HepG2 (cell line): Measurements from ENCODE around the gene MAPK13. TPM values are rescaled to one million over a fixed set of nuclear protein-coding genes. Genes with fewer than 3 reads are reported as not detected.

Source experiments
- ATAC-seq: fragments of 200-7000 bp; cut with Tn5 transposase; 3 replicates; pipeline ENCODE4 v1.9.1; 2020; ENCODE audit warnings: mild to moderate bottlenecking, moderate library complexity
- BruUV-seq: library from RNA; stranded (reverse); fragments of 400-500 nt; replicated peaks from 2 replicates; lab custom pipeline; 2021; lab: Mats Ljungman, UMichigan
- CTCF ChIA-PET: fragments of 300-600 bp; formaldehyde crosslinking; extraction: SDS; loops from one replicate; lab custom pipeline; 2021; ENCODE audit warnings: low total read pairs, inconsistent platforms, low intra/inter-chr PET ratio; lab: Yijun Ruan, JAX
- POLR2A ChIA-PET: fragments of 350-600 bp; sonication (Branson Sonifier 250); formaldehyde crosslinking; loops from one replicate; lab custom pipeline; 2020; ENCODE audit warnings: antibody characterized with exemption, inconsistent platforms; lab: Yijun Ruan, JAX
- DNase-seq: peaks from one replicate; pipeline ENCODE4 v3.0.0-alpha.2; 2015; ENCODE audit warnings: low spot score
- FAIRE-seq: peaks from 3 replicates; lab custom pipeline; 2011; peaks lifted over from hg19 to GRCh38; lab: Jason Lieb, UNC
- H2AFZ ChIP-seq: one replicate; pipeline ENCODE4 v1.6.1; 2011; ENCODE audit warnings: low read length, inconsistent platforms
- H3K27ac ChIP-seq: fragments of 300-600 bp; 3 replicates; pipeline ENCODE4 v1.8.0; 2011; ENCODE audit warnings: mixed run types, mild to moderate bottlenecking, mixed read lengths, low read length, inconsistent platforms; ENCODE audit not compliant: insufficient read depth; ENCODE audit errors: extremely low read length
- H3K27me3 ChIP-seq, 2 experiments: fragments of 200-600 bp in 1 of 2; 2 replicates in 1 of 2; 3 replicates in 1 of 2; pipeline versions ENCODE4 v1.6.0 to v1.8.0; 2011; ENCODE audit warnings: low read length in 2 of 2, mild to moderate bottlenecking in 2 of 2, moderate library complexity in 2 of 2, inconsistent platforms in 1 of 2; ENCODE audit not compliant: insufficient read depth in 2 of 2, control insufficient read depth in 1 of 2
- H3K36me3 ChIP-seq, 2 experiments: fragments of 200-600 bp in 1 of 2; replicated peaks in 1 of 2; 2 replicates in 1 of 2; 3 replicates in 1 of 2; pipeline versions ENCODE4 v1.5.1 to v1.8.0; 2011; ENCODE audit warnings: low read length in 2 of 2, inconsistent platforms in 1 of 2; ENCODE audit not compliant: insufficient read depth in 2 of 2, control insufficient read depth in 1 of 2
- H3K4me1 ChIP-seq: 2 replicates; pipeline ENCODE4 v1.5.1; 2012; ENCODE audit warnings: low read length, inconsistent platforms; ENCODE audit not compliant: insufficient read depth
- H3K4me2 ChIP-seq: 2 replicates; pipeline ENCODE4 v1.6.0; 2011; ENCODE audit warnings: low read depth, low read length, inconsistent platforms
- H3K4me3 ChIP-seq, 3 experiments: fragments of 200-600 bp in 1 of 3; sonication (generic), shearing (Covaris generic) in 1 of 3; replicated peaks in 1 of 3; 2 replicates each; pipeline ENCODE4 v1.5.1; 2011 to 2016; ENCODE audit warnings: low read length in 3 of 3, inconsistent platforms in 2 of 3, low read depth in 2 of 3, mild to moderate bottlenecking in 2 of 3, control low read depth in 1 of 3, mixed read lengths in 1 of 3; ENCODE audit not compliant: insufficient read depth in 1 of 3
- H3K79me2 ChIP-seq: one replicate; pipeline ENCODE4 v1.6.1; 2011; ENCODE audit warnings: low read length, inconsistent platforms; ENCODE audit not compliant: insufficient read depth
- H3K9ac ChIP-seq: 2 replicates; pipeline ENCODE4 v1.6.0; 2011; ENCODE audit warnings: mild to moderate bottlenecking, low read depth, low read length, inconsistent platforms; ENCODE audit not compliant: insufficient read depth
- H3K9me3 ChIP-seq: 2 replicates; pipeline ENCODE4 v1.5.1; 2012; ENCODE audit warnings: mild to moderate bottlenecking, low read length
- H4K20me1 ChIP-seq: 2 replicates; pipeline ENCODE4 v1.6.0; 2011; ENCODE audit warnings: inconsistent platforms, mild to moderate bottlenecking, low read length, moderate library complexity; ENCODE audit not compliant: insufficient read depth
- ARNTL ChIP-seq: sonication (generic); formaldehyde crosslinking; IDR thresholded peaks from 2 replicates; pipeline ENCODE4 v1.4.0; 2020; ENCODE audit warnings: mild to moderate bottlenecking, missing genetic modification reagents
- EZH2 ChIP-seq: conservative IDR thresholded peaks from 2 replicates; pipeline ENCODE4 v1.6.1; 2012; ENCODE audit warnings: mild to moderate bottlenecking, low read depth, low read length, moderate library complexity
- KLF9 ChIP-seq: IDR thresholded peaks from 2 replicates; pipeline ENCODE4 v1.6.1; 2016; ENCODE audit warnings: low read depth
- MXD1 ChIP-seq: sonication (generic); formaldehyde crosslinking; IDR thresholded peaks from 2 replicates; pipeline ENCODE4 v1.4.0; 2020; ENCODE audit warnings: mild to moderate bottlenecking, missing genetic modification reagents
- NR0B2 ChIP-seq: sonication (generic); formaldehyde crosslinking; IDR thresholded peaks from 2 replicates; pipeline ENCODE4 v1.4.0; 2020; ENCODE audit warnings: mild to moderate bottlenecking, missing genetic modification reagents
- SATB2 ChIP-seq: sonication (generic); formaldehyde crosslinking; IDR thresholded peaks from 2 replicates; pipeline ENCODE4 v1.5.0; 2020; ENCODE audit warnings: missing genetic modification reagents
- SRY ChIP-seq: sonication (generic); formaldehyde crosslinking; IDR thresholded peaks from 2 replicates; pipeline ENCODE4 v1.8.0; 2022; ENCODE audit warnings: mild to moderate bottlenecking, missing genetic modification reagents
- TCF7L2 ChIP-seq: IDR thresholded peaks from 2 replicates; pipeline ENCODE4 v1.6.1; 2011; ENCODE audit warnings: mild to moderate bottlenecking, low read depth, low read length, moderate library complexity
- ZNF431 ChIP-seq: sonication (generic); formaldehyde crosslinking; IDR thresholded peaks from 2 replicates; pipeline ENCODE4 v1.9.0; 2022; ENCODE audit warnings: missing genetic modification reagents, low read depth, mild to moderate bottlenecking, borderline replicate concordance
- ZNF616 ChIP-seq: sonication (generic); formaldehyde crosslinking; IDR thresholded peaks from 2 replicates; pipeline ENCODE4 v1.5.0; 2020; ENCODE audit warnings: low read depth, mild to moderate bottlenecking, missing genetic modification reagents
- ZNF672 ChIP-seq: sonication (generic); formaldehyde crosslinking; IDR thresholded peaks from 2 replicates; pipeline ENCODE4 v1.8.1; 2022; ENCODE audit warnings: missing genetic modification reagents
- ZNF713 ChIP-seq: sonication (generic); formaldehyde crosslinking; IDR thresholded peaks from 2 replicates; pipeline ENCODE4 v1.4.0; 2020; ENCODE audit warnings: mild to moderate bottlenecking, missing genetic modification reagents
- ZNF766 ChIP-seq: sonication (generic); formaldehyde crosslinking; IDR thresholded peaks from 2 replicates; pipeline ENCODE4 v1.5.0; 2020; ENCODE audit warnings: missing genetic modification reagents, borderline replicate concordance
- WGBS: methylation state at CpG from one replicate; pipeline ENCODE4 v1.1.6; 2017; ENCODE audit warnings: low lambda C conversion rate; 5-methylcytosine and 5-hydroxymethylcytosine counted together
- in situ Hi-C: cut with HindIII; loops from 2 replicates; pipeline ENCODE4 v1.10.0; 2017; ENCODE audit warnings: low pct_unique_long_range_greater_than_20kb; ENCODE audit not compliant: extremely low pct_ligation_motif_present
- intact Hi-C: fragments of 100-400 bp; cut with micrococcal nuclease; formaldehyde crosslinking; loops from one replicate; pipeline ENCODE4 v1.10.0; 2022; ENCODE audit not compliant: unreplicated experiment
- polyA plus RNA-seq, 8 experiments: library from polyadenylated mRNA; depleted of rRNA in 3 of 8; stranded (reverse) in 7 of 8; unstranded in 1 of 8; fragments of >200 nt; fragmentation: Illumina TruSeq in 4 of 8; extraction: Trizol in 4 of 8; gene quantifications; 2 replicates each; pipeline versions ENCODE4 v1.2.1 to v1.2.3, GENCODE V29; 2011 to 2016; ENCODE audit warnings: low read depth in 4 of 8, missing spikeins in 1 of 8, mixed read lengths in 1 of 8; ENCODE audit not compliant: insufficient read depth in 1 of 8
- total RNA-seq, 5 experiments: library from RNA; depleted of rRNA; stranded (reverse); fragments of >200 nt; fragmentation: Illumina TruSeq; extraction: Trizol; gene quantifications; 2 replicates each; pipeline ENCODE4 v1.2.3, GENCODE V29; 2016; ENCODE audit warnings: low read depth in 1 of 5
- TF ChIP-seq, protein P1 (sequence below): sonication (generic); formaldehyde crosslinking; IDR thresholded peaks from 2 replicates; pipeline ENCODE4 v1.4.0; 2020; ENCODE audit warnings: missing genetic modification reagents
- TF ChIP-seq, protein P2 (sequence below): sonication (generic); formaldehyde crosslinking; IDR thresholded peaks from 2 replicates; pipeline ENCODE4 v1.9.0; 2022; ENCODE audit warnings: low read depth, missing genetic modification reagents

Gene MAPK13
- total and polyA plus RNA-seq, 2 of the 13 experiments (the other 11 are each of a cell fraction or from before 2014, with no cell fraction given), result 12.7 to 43.4 TPM

GRCh38 chr6:36113703-36114102 lies 16.6 kb upstream of the MAPK13 start:
- Histone ChIP-seq H4K20me1 (no peaks in the 10 kb centered on the region), H3K27ac (no peak overlapping the region), H3K79me2 (no peaks in the 10 kb centered on the region), H3K9me3 (no peaks in the 10 kb centered on the region), H3K9ac (no peak overlapping the region), H3K27me3 (no peaks in the 10 kb centered on the region), H2AFZ (no peak overlapping the region), H3K36me3 (peaks cover 9 to 26% of the 10 kb centered on the region in 2 experiments), H3K4me3 (no peak overlapping the region), H3K4me2 (no peak overlapping the region), H3K4me1 (peaks cover 11% of the 10 kb centered on the region)
- WGBS, result 98% methylated on average over 2 of the region's 2 CpGs
- CTCF ChIA-PET, result interaction anchor here (1.2 kb wide), 1 partner anchor 8 kb away, joined by 3 read pairs; no protein-coding TSS in a partner anchor
- TF ChIP-seq SATB2 (no peak), SRY (no peak), KLF9 (CRISPR knock-in tag) (no peak), ZNF766 (CRISPR knock-in tag) (no peak), TCF7L2 (no peak), ZNF713 (CRISPR knock-in tag) (no peak), ZNF431 (CRISPR knock-in tag) (no peak), ARNTL (CRISPR knock-in tag) (no peak), EZH2 (no peak), MXD1 (CRISPR knock-in tag) (no peak), NR0B2 (CRISPR knock-in tag) (no peak), ZNF616 (CRISPR knock-in tag) (no peak), ZNF672 (CRISPR knock-in tag) (no peak)
- TF ChIP-seq, protein P1, sequence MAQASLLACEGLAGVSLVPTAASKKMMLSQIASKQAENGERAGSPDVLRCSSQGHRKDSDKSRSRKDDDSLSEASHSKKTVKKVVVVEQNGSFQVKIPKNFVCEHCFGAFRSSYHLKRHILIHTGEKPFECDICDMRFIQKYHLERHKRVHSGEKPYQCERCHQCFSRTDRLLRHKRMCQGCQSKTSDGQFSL (CRISPR knock-in tag), result no peak
- TF ChIP-seq, protein P2, sequence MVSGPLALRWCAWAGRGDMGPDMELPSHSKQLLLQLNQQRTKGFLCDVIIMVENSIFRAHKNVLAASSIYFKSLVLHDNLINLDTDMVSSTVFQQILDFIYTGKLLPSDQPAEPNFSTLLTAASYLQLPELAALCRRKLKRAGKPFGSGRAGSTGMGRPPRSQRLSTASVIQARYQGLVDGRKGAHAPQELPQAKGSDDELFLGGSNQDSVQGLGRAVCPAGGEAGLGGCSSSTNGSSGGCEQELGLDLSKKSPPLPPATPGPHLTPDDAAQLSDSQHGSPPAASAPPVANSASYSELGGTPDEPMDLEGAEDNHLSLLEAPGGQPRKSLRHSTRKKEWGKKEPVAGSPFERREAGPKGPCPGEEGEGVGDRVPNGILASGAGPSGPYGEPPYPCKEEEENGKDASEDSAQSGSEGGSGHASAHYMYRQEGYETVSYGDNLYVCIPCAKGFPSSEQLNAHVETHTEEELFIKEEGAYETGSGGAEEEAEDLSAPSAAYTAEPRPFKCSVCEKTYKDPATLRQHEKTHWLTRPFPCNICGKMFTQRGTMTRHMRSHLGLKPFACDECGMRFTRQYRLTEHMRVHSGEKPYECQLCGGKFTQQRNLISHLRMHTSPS (CRISPR knock-in tag), result no peak
- BruUV-seq, result no TSS peak
- in situ Hi-C loops, result no loop called here
- DNase-seq (no peak), ATAC-seq (no peak), FAIRE-seq (no peak)
- intact Hi-C loops, result no loop called here
- POLR2A ChIA-PET, result interaction anchor here (0.8 kb wide), 1 partner anchor 18 kb away, joined by 4 read pairs; no protein-coding TSS in a partner anchor
